Measurements from ENCODE around the gene ITGA11. TPM values are rescaled to one million over a fixed set of nuclear protein-coding genes. Genes with fewer than 3 reads are reported as not detected.

Gene ITGA11
- total and polyA plus RNA-seq, 2 of the 4 experiments (the other 2 are of a cell fraction), result 4.1 to 6.6 TPM

- H3K4me3 ChIP-seq (ENCODE audit: insufficient read depth, low read depth, low read length), result no peak overlapping the region
- in situ Hi-C loops (cut with MboI; ENCODE audit: low sequenced_read_pairs) (no loop called here), intact Hi-C loops (cut with micrococcal nuclease) (no loop called here), dilution Hi-C loops (cut with HindIII; ENCODE audit: low sequenced_read_pairs, unreplicated experiment) (no loop called here)
- 50% methylated on average over 1 of the region's 3 CpGs; no CpG with 5 or more reads in 1 of the 2 experiments for WGBS, 2 experiments (ENCODE audit: extremely low coverage in 2 of 2, insufficient read length in 1 of 2)
- H2AFZ ChIP-seq (replicated peaks; ENCODE audit: low read length, poor library complexity), result peak overlapping the region; percentile 9
- H3K18ac ChIP-seq (ENCODE audit: low read depth, low read length), result peak overlapping the region; percentile 20; the same call in 1 of the 2 replicates
- H3K27me3 ChIP-seq (ENCODE audit: control insufficient read depth, insufficient read depth, low read length), result no peaks in the 10 kb centered on the region
- H4K5ac ChIP-seq (ENCODE audit: low read depth, low read length), result peak overlapping the region; percentile 1; the same call in 1 of the 2 replicates
- peak overlapping the region; percentile 23 for H2BK20ac ChIP-seq (ENCODE audit: low read depth, low read length)
- peaks cover 30% of the 10 kb centered on the region for H3K4me1 ChIP-seq (ENCODE audit: control insufficient read depth, insufficient read depth, low read length)
- no peaks in the 10 kb centered on the region for H3K9me3 ChIP-seq (ENCODE audit: control insufficient read depth, insufficient read depth, low read length)
- H2AK5ac ChIP-seq (ENCODE audit: low read depth, low read length), result peak overlapping the region; percentile 76
- BruUV-seq (replicated peaks), result no TSS peak
- H4K8ac ChIP-seq (ENCODE audit: low read depth in 2 of 2, low read length in 2 of 2), result peak overlapping the region; percentile 7 to 41; a peak in 2 of 4 replicates
- peak overlapping the region; percentile 4 for H2BK5ac ChIP-seq (ENCODE audit: low read depth, low read length, poor library complexity, severe bottlenecking)
- H3K23ac ChIP-seq (ENCODE audit: low read depth, low read length), result peak overlapping the region; percentile 69; the same call in 1 of the 2 replicates
- ATAC-seq (ENCODE audit: low read depth) (peak; percentile 52), DNase-seq (peak; percentile 71)
- peak overlapping the region; percentile 14 for H3K14ac ChIP-seq (replicated peaks; ENCODE audit: low read depth, low read length)
- ChIA-PET CTCF (interaction anchor here (0.7 kb wide), 2 partner anchors 27 to 294 kb away, joined by 4 to 6 read pairs; no protein-coding TSS in a partner anchor), POLR2A (ENCODE audit: unreplicated experiment) (no interaction called here)
- H2BK15ac ChIP-seq (ENCODE audit: low read depth, low read length), result peak overlapping the region; percentile 81; the same call in 2 of the 3 replicates
- H3K4ac ChIP-seq (ENCODE audit: low read depth, low read length), result peak overlapping the region; percentile 84
- no peak overlapping the region for H3K9ac ChIP-seq (ENCODE audit: low read depth, low read length)
- peak overlapping the region; percentile 76 for H2BK120ac ChIP-seq (ENCODE audit: low read depth, low read length)
- peak overlapping the region; percentile 53 for H4K91ac ChIP-seq (ENCODE audit: insufficient read depth, low read depth, low read length)
- peak overlapping the region; percentile 84; the same call in 1 of the 2 replicates for H3K27ac ChIP-seq (ENCODE audit: insufficient read depth, low read length)
- H3K4me2 ChIP-seq (ENCODE audit: low read depth, low read length), result peak overlapping the region; percentile 0; the same call in 1 of the 2 replicates
- H3K36me3 ChIP-seq (ENCODE audit: control insufficient read depth, insufficient read depth, low read length), result no peaks in the 10 kb centered on the region
- H3K9me1 ChIP-seq (ENCODE audit: insufficient read depth, low read length), result peaks cover 30% of the 10 kb centered on the region
- peak overlapping the region; percentile 18 for H2AK9ac ChIP-seq (replicated peaks; ENCODE audit: low read depth, low read length, poor library complexity)
- TF ChIP-seq NFE2L2 (IDR thresholded peaks at IDR 0.05; ENCODE audit: low read depth, low read length) (no peak), CHD1 (IDR thresholded peaks at IDR 0.05; ENCODE audit: low read depth, low read length) (no peak), MAZ (IDR thresholded peaks at IDR 0.05; ENCODE audit: borderline replicate concordance, low read depth, low read length) (no peak), CTCF (conservative IDR thresholded peaks at IDR 0.05; ENCODE audit: low read depth, low read length) (no peak), USF2 (IDR thresholded peaks at IDR 0.05; ENCODE audit: low read depth, low read length) (no peak), ELK1 (IDR thresholded peaks at IDR 0.05; ENCODE audit: borderline replicate concordance, low read depth, low read length) (no peak), BHLHE40 (IDR thresholded peaks at IDR 0.05; ENCODE audit: low read depth, low read length) (no peak), RCOR1 (IDR thresholded peaks at IDR 0.05; ENCODE audit: insufficient replicate concordance, low read length) (no peak), POLR2A (IDR thresholded peaks at IDR 0.05; ENCODE audit: low read depth, low read length) (no peak), RAD21 (IDR thresholded peaks at IDR 0.05; ENCODE audit: low read length) (no peak), SMC3 (IDR thresholded peaks at IDR 0.05; ENCODE audit: low read depth, low read length) (no peak), MXI1 (IDR thresholded peaks at IDR 0.05; ENCODE audit: borderline replicate concordance, low read depth, low read length) (no peak), RFX5 (IDR thresholded peaks at IDR 0.05; ENCODE audit: low read depth, low read length) (no peak)
- H3K56ac ChIP-seq (ENCODE audit: extremely low read depth, insufficient read depth, low read length), result no peak overlapping the region
- peaks cover 0 to 35% of the 10 kb centered on the region in 2 experiments; a peak in 2 of 4 replicates for H3K79me1 ChIP-seq (ENCODE audit: low read depth in 1 of 2, low read length in 2 of 2)
- H4K20me1 ChIP-seq (ENCODE audit: insufficient read depth, low read length), result peaks cover 9% of the 10 kb centered on the region; the same call in 1 of the 2 replicates
These were observed 52.1 kb downstream of the ITGA11 start for GRCh38 chr15:68379759-68380290.

All from IMR-90 (cell line).